DMS79 (cell line): ENCODE results near the gene CCN6.

ENCODE experiments used
- DNase-seq: peaks from one replicate; lab custom pipeline; 2025; lab: John Stamatoyannopoulos, UW

CCN6 gene

DNA sequence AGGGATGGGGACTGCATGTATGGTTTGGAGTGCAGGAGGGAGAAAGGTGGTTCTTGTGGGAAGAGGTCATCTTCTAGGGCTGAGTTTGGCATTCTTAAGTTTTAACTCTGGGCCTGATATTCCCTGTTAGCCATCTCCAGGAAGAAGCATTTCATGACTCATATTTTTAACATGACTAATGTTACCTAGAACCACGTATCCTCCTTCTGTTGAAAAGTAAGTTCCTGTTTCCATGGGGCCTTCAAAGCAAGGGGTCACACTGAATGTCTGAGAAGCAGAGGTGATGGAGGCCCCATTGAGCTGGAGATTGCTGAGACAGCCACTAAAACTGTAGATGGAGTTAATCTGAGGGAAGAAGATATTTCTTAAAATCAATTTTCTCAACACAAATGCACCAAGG is 63.6 kb downstream of the CCN6 start:
- no peak for DNase-seq

GRCh38 chr6:112118034-112118433 is 64.1 kb downstream of the CCN6 start:
- DNase-seq = no peak
